Lower leg skin (tissue), 3 donors: ENCODE measurements around the gene ARPC1A.

Experiments used
- POLR2A ChIP-seq, 2 donors: fragments of 450-650 bp; IDR thresholded peaks; one replicate each; pipeline ENCODE4 v1.6.1; 2016 to 2017; ENCODE audit warnings: antibody characterized with exemption in 2 of 2, mild to moderate bottlenecking in 1 of 2, moderate library complexity in 1 of 2
- TF ChIP-seq, protein P1 (sequence below), 3 donors: fragments of 450-650 bp; IDR thresholded peaks; one replicate each; pipeline ENCODE4 v1.5.1; 2016; ENCODE audit warnings: antibody characterized with exemption in 3 of 3, mild to moderate bottlenecking in 3 of 3, moderate library complexity in 2 of 3

DNA sequence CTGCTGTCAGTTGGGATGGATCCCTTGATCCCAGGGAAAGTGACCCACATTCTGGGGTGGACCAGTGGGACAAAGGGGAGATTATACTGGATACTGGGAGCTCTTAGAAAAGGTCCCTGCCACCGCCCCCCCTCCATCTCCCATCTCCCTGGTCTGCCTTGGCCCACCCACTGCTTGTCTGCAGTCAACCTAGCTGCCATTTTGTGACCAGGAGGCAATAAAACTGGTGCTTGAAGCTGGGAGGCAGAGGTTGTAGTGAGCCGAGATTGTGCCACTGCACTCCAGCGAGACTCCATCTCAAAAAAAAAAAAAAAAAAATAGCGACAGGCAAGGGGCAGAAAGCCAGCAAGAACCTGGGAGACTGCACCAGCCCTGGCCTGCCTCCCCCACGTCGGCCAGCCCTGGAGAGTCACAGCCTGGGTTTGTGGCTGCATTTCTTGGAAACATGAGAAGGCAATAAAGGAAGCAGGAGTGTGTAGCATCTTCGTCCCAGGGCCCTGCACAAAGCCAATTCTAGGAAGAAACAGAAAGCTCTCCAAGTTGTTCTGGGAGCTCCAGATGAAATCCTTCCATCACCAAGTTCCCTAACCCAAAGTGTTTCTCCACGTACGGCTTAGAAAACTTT lies 44.2 kb downstream of the ARPC1A start:
- TF ChIP-seq, protein P1, sequence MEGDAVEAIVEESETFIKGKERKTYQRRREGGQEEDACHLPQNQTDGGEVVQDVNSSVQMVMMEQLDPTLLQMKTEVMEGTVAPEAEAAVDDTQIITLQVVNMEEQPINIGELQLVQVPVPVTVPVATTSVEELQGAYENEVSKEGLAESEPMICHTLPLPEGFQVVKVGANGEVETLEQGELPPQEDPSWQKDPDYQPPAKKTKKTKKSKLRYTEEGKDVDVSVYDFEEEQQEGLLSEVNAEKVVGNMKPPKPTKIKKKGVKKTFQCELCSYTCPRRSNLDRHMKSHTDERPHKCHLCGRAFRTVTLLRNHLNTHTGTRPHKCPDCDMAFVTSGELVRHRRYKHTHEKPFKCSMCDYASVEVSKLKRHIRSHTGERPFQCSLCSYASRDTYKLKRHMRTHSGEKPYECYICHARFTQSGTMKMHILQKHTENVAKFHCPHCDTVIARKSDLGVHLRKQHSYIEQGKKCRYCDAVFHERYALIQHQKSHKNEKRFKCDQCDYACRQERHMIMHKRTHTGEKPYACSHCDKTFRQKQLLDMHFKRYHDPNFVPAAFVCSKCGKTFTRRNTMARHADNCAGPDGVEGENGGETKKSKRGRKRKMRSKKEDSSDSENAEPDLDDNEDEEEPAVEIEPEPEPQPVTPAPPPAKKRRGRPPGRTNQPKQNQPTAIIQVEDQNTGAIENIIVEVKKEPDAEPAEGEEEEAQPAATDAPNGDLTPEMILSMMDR (IDR thresholded peaks at IDR 0.05), result no peak
- no peak for TF ChIP-seq POLR2A (IDR thresholded peaks at IDR 0.05)
